Measurements from ENCODE around the gene CCDC146.

CCDC146 gene

GRCh38 chr7:77281780-77282478 lies 159.5 kb downstream of the CCDC146 start:
- H4K91ac ChIP-seq (ENCODE audit: low read length), result no peak overlapping the region
- WGBS, result 87% methylated on average over 3 of the region's 3 CpGs
- no peak overlapping the region for H3K9ac ChIP-seq (ENCODE audit: low read length)
- no peaks in the 10 kb centered on the region for H3K27me3 ChIP-seq (ENCODE audit: control insufficient read depth in 1 of 2, insufficient read depth in 1 of 2, low read length in 2 of 2)
- no peak overlapping the region for H2BK120ac ChIP-seq (ENCODE audit: low read depth, low read length)
- peak overlapping the region; percentile 72 for H3K27ac ChIP-seq (ENCODE audit: low read length, poor library complexity, severe bottlenecking)
- DNase-seq, result peak; percentile 39
- H3K4me3 ChIP-seq (ENCODE audit: insufficient read depth in 1 of 2, low read depth in 1 of 2, low read length in 2 of 2), result no peak overlapping the region
- H3K9me3 ChIP-seq (ENCODE audit: control insufficient read depth, low read length), result no peaks in the 10 kb centered on the region
- no peak overlapping the region for H4K8ac ChIP-seq (ENCODE audit: low read length)
- no peak overlapping the region for H3K14ac ChIP-seq (ENCODE audit: low read length in 2 of 2)
- H2BK15ac ChIP-seq (ENCODE audit: low read depth, poor library complexity, severe bottlenecking), result no peak overlapping the region
- H3K4me2 ChIP-seq (ENCODE audit: low read length, poor library complexity, severe bottlenecking), result no peak overlapping the region
- H2AFZ ChIP-seq (ENCODE audit: low read depth, low read length), result no peak overlapping the region
- H3K18ac ChIP-seq (ENCODE audit: low read depth in 1 of 2, low read length in 2 of 2), result peak overlapping the region in 1 of 2 experiments; percentile 16
- no peaks in the 10 kb centered on the region for H3K79me1 ChIP-seq (replicated peaks; ENCODE audit: low read length, poor library complexity, severe bottlenecking)
- H3K4me1 ChIP-seq (ENCODE audit: control insufficient read depth, insufficient read depth, low read depth, low read length), result peaks cover 4% of the 10 kb centered on the region
- no peak overlapping the region for H2BK12ac ChIP-seq (ENCODE audit: low read length in 2 of 2)
- peaks cover 0 to 3% of the 10 kb centered on the region in 2 experiments for H3K36me3 ChIP-seq (ENCODE audit: control insufficient read depth in 1 of 2, insufficient read depth in 2 of 2, low read depth in 1 of 2, low read length in 2 of 2)
- no peak overlapping the region for H2AK5ac ChIP-seq (ENCODE audit: low read length, severe bottlenecking)
- no peak overlapping the region for H2BK5ac ChIP-seq (ENCODE audit: low read depth, low read length, poor library complexity, severe bottlenecking)
- no peak overlapping the region for H3K23ac ChIP-seq (ENCODE audit: low read length in 2 of 2)
- H3K4ac ChIP-seq (ENCODE audit: low read depth in 1 of 2, low read length in 2 of 2), result no peak overlapping the region

GRCh38 chr7:77282897-77283296 lies 160.5 kb downstream of the CCDC146 start:
- peak; percentile 13 for DNase-seq
- Histone ChIP-seq H3K14ac (ENCODE audit: low read length in 2 of 2) (no peak overlapping the region), H2BK120ac (ENCODE audit: low read depth, low read length) (no peak overlapping the region), H3K4me1 (ENCODE audit: control insufficient read depth, insufficient read depth, low read depth, low read length) (peaks cover 4% of the 10 kb centered on the region), H3K27ac (ENCODE audit: low read length, poor library complexity, severe bottlenecking) (no peak overlapping the region), H2BK5ac (ENCODE audit: low read depth, low read length, poor library complexity, severe bottlenecking) (no peak overlapping the region), H3K9me3 (ENCODE audit: control insufficient read depth, low read length) (no peaks in the 10 kb centered on the region), H2BK15ac (ENCODE audit: low read depth, poor library complexity, severe bottlenecking) (no peak overlapping the region), H3K4me3 (ENCODE audit: insufficient read depth in 1 of 2, low read depth in 1 of 2, low read length in 2 of 2) (no peak overlapping the region), H3K79me1 (replicated peaks; ENCODE audit: low read length, poor library complexity, severe bottlenecking) (no peaks in the 10 kb centered on the region), H3K36me3 (ENCODE audit: control insufficient read depth in 1 of 2, insufficient read depth in 2 of 2, low read depth in 1 of 2, low read length in 2 of 2) (peaks cover 0 to 3% of the 10 kb centered on the region in 2 experiments), H4K8ac (ENCODE audit: low read length) (no peak overlapping the region), H3K18ac (ENCODE audit: low read depth in 1 of 2, low read length in 2 of 2) (no peak overlapping the region), H2AFZ (ENCODE audit: low read depth, low read length) (no peak overlapping the region), H3K27me3 (ENCODE audit: control insufficient read depth in 1 of 2, insufficient read depth in 1 of 2, low read length in 2 of 2) (no peaks in the 10 kb centered on the region), H3K9ac (ENCODE audit: low read length) (no peak overlapping the region), H2BK12ac (ENCODE audit: low read length in 2 of 2) (no peak overlapping the region), H3K4me2 (ENCODE audit: low read length, poor library complexity, severe bottlenecking) (no peak overlapping the region), H3K4ac (ENCODE audit: low read depth in 1 of 2, low read length in 2 of 2) (no peak overlapping the region), H2AK5ac (ENCODE audit: low read length, severe bottlenecking) (no peak overlapping the region), H3K23ac (ENCODE audit: low read length in 2 of 2) (no peak overlapping the region), H4K91ac (ENCODE audit: low read length) (no peak overlapping the region)
- WGBS, result 60% methylated on average over 1 of the region's 1 CpG

DNA sequence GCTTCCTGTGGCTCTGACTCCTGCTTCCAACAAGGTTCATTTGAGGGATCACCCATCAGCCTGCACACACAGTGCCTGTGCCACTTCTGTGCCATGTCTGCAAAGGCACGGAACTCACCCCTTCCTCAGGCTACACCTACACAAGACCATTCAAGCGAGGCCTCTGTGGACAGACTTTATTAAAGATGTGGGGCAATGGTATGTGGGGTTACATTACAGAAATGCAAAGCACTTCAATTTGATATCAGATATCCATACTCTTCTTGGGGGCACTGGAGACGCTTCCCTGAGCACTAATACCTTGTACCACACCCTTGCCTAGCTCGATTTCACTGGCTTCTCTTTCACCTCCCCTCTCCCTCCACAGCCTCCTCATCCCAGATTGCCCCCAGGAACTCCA lies 161.6 kb downstream of the CCDC146 start:
- no peak overlapping the region for H2BK12ac ChIP-seq (ENCODE audit: low read length in 2 of 2)
- H3K4me1 ChIP-seq (ENCODE audit: control insufficient read depth, insufficient read depth, low read depth, low read length), result peaks cover 4% of the 10 kb centered on the region
- H3K4me3 ChIP-seq (ENCODE audit: insufficient read depth in 1 of 2, low read depth in 1 of 2, low read length in 2 of 2), result no peak overlapping the region
- no peak overlapping the region for H2AFZ ChIP-seq (ENCODE audit: low read depth, low read length)
- 73% methylated on average over 2 of the region's 4 CpGs for WGBS
- no peak overlapping the region for H3K4me2 ChIP-seq (ENCODE audit: low read length, poor library complexity, severe bottlenecking)
- no peaks in the 10 kb centered on the region for H3K9me3 ChIP-seq (ENCODE audit: control insufficient read depth, low read length)
- DNase-seq, result no peak
- H3K23ac ChIP-seq (ENCODE audit: low read length in 2 of 2), result no peak overlapping the region
- no peak overlapping the region for H3K4ac ChIP-seq (ENCODE audit: low read depth in 1 of 2, low read length in 2 of 2)
- no peaks in the 10 kb centered on the region for H3K79me1 ChIP-seq (replicated peaks; ENCODE audit: low read length, poor library complexity, severe bottlenecking)
- H3K9ac ChIP-seq (ENCODE audit: low read length), result no peak overlapping the region
- H3K14ac ChIP-seq (ENCODE audit: low read length in 2 of 2), result no peak overlapping the region
- peaks cover 0 to 3% of the 10 kb centered on the region in 2 experiments for H3K36me3 ChIP-seq (ENCODE audit: control insufficient read depth in 1 of 2, insufficient read depth in 2 of 2, low read depth in 1 of 2, low read length in 2 of 2)
- H2BK5ac ChIP-seq (ENCODE audit: low read depth, low read length, poor library complexity, severe bottlenecking), result no peak overlapping the region
- H2BK15ac ChIP-seq (ENCODE audit: low read depth, poor library complexity, severe bottlenecking), result no peak overlapping the region
- no peak overlapping the region for H3K18ac ChIP-seq (ENCODE audit: low read depth in 1 of 2, low read length in 2 of 2)
- H2BK120ac ChIP-seq (ENCODE audit: low read depth, low read length), result no peak overlapping the region
- no peak overlapping the region for H3K27ac ChIP-seq (ENCODE audit: low read length, poor library complexity, severe bottlenecking)
- H4K91ac ChIP-seq (ENCODE audit: low read length), result no peak overlapping the region
- H2AK5ac ChIP-seq (ENCODE audit: low read length, severe bottlenecking), result no peak overlapping the region
- no peaks in the 10 kb centered on the region for H3K27me3 ChIP-seq (ENCODE audit: control insufficient read depth in 1 of 2, insufficient read depth in 1 of 2, low read length in 2 of 2)
- no peak overlapping the region for H4K8ac ChIP-seq (ENCODE audit: low read length)

- H3K18ac ChIP-seq (ENCODE audit: low read depth in 1 of 2, low read length in 2 of 2), result no peak overlapping the region
- no peak overlapping the region for H2BK120ac ChIP-seq (ENCODE audit: low read depth, low read length)
- H3K36me3 ChIP-seq (ENCODE audit: control insufficient read depth in 1 of 2, insufficient read depth in 2 of 2, low read depth in 1 of 2, low read length in 2 of 2), result no peaks in the 10 kb centered on the region
- H3K4me3 ChIP-seq (ENCODE audit: insufficient read depth in 1 of 2, low read depth in 1 of 2, low read length in 2 of 2), result no peak overlapping the region
- H3K27me3 ChIP-seq (ENCODE audit: control insufficient read depth in 1 of 2, insufficient read depth in 1 of 2, low read length in 2 of 2), result no peaks in the 10 kb centered on the region
- H4K8ac ChIP-seq (ENCODE audit: low read length), result no peak overlapping the region
- no peak overlapping the region for H2BK15ac ChIP-seq (ENCODE audit: low read depth, poor library complexity, severe bottlenecking)
- H2AK5ac ChIP-seq (ENCODE audit: low read length, severe bottlenecking), result no peak overlapping the region
- no peak overlapping the region for H2BK12ac ChIP-seq (ENCODE audit: low read length in 2 of 2)
- H3K23ac ChIP-seq (ENCODE audit: low read length in 2 of 2), result no peak overlapping the region
- no peak overlapping the region for H3K9ac ChIP-seq (ENCODE audit: low read length)
- peaks cover 4% of the 10 kb centered on the region for H3K4me1 ChIP-seq (ENCODE audit: control insufficient read depth, insufficient read depth, low read depth, low read length)
- no peaks in the 10 kb centered on the region for H3K79me1 ChIP-seq (replicated peaks; ENCODE audit: low read length, poor library complexity, severe bottlenecking)
- WGBS, result 67% methylated on average over 2 of the region's 2 CpGs
- no peak overlapping the region for H3K4me2 ChIP-seq (ENCODE audit: low read length, poor library complexity, severe bottlenecking)
- no peak overlapping the region for H2BK5ac ChIP-seq (ENCODE audit: low read depth, low read length, poor library complexity, severe bottlenecking)
- no peak overlapping the region for H3K4ac ChIP-seq (ENCODE audit: low read depth in 1 of 2, low read length in 2 of 2)
- no peak for DNase-seq
- H3K9me3 ChIP-seq (ENCODE audit: control insufficient read depth, low read length), result no peaks in the 10 kb centered on the region
- no peak overlapping the region for H3K27ac ChIP-seq (ENCODE audit: low read length, poor library complexity, severe bottlenecking)
- H4K91ac ChIP-seq (ENCODE audit: low read length), result no peak overlapping the region
- H3K14ac ChIP-seq (ENCODE audit: low read length in 2 of 2), result no peak overlapping the region
- H2AFZ ChIP-seq (ENCODE audit: low read depth, low read length), result no peak overlapping the region
Measured at GRCh38 chr7:77284616-77285015, 162.2 kb downstream of the CCDC146 start.
